Muscle of back (tissue), 11 donors: ENCODE measurements around the gene PGS1. TPM values are rescaled to one million over a fixed set of nuclear protein-coding genes. Genes with fewer than 3 reads are reported as not detected.

Source experiments
- DNase-seq, 3 donors: peaks; one replicate each; pipeline versions ENCODE4 v3.0.0 to v3.0.0-alpha.2; 2013
- polyA plus RNA-seq, 10 donors: library from polyadenylated mRNA; unstranded; fragments of 120-200 nt; gene quantifications; one replicate each; pipeline ENCODE4 v1.2.1, GENCODE V29; 2013; ENCODE audit not compliant: insufficient read length in 10 of 10

Gene PGS1
- polyA plus RNA-seq, 10 donors: 17.2 to 30.6 (median 23.7) TPM

GRCh38 chr17:78423961-78424675 lies 45.7 kb downstream of the PGS1 start:
- no peak for DNase-seq

GRCh38 chr17:78425429-78425828 lies 47.0 kb downstream of the PGS1 start:
- DNase-seq: no peak

- DNase-seq: no peak
Observed at GRCh38 chr17:78426293-78426879, 47.9 kb downstream of the PGS1 start.

GRCh38 chr17:78427140-78427539 lies 48.7 kb downstream of the PGS1 start:
- DNase-seq: no peak

- no peak for DNase-seq
Observed at GRCh38 chr17:78428025-78428575, 49.7 kb downstream of the PGS1 start.

GRCh38 chr17:78428836-78429617 lies 50.6 kb downstream of the PGS1 start:
- DNase-seq: no peak

GRCh38 chr17:78429618-78429995 lies 51.2 kb downstream of the PGS1 start:
- no peak for DNase-seq

GRCh38 chr17:78430892-78431691 lies 52.6 kb downstream of the PGS1 start:
- no peak for DNase-seq

GRCh38 chr17:78431692-78431958 lies 53.2 kb downstream of the PGS1 start:
- DNase-seq: no peak

- DNase-seq: no peak
Observed at GRCh38 chr17:78432226-78433012, 54.0 kb downstream of the PGS1 start.

GRCh38 chr17:78433013-78433727 lies 54.7 kb downstream of the PGS1 start:
- no peak for DNase-seq

- DNase-seq: no peak
Observed at GRCh38 chr17:78433780-78434335, 55.4 kb downstream of the PGS1 start.

GRCh38 chr17:78434455-78435329 lies 56.2 kb downstream of the PGS1 start:
- no peak for DNase-seq

- no peak for DNase-seq
Observed at GRCh38 chr17:78435330-78436005, 57.0 kb downstream of the PGS1 start.

GRCh38 chr17:78437508-78438169 lies 59.2 kb downstream of the PGS1 start:
- no peak for DNase-seq

- DNase-seq: no peak
Observed at GRCh38 chr17:78438271-78438691, 59.8 kb downstream of the PGS1 start.

GRCh38 chr17:78438694-78439325 lies 60.4 kb downstream of the PGS1 start:
- DNase-seq: no peak
